HCEC 1CT (cell line): ENCODE measurements around the gene RBM12.
"Not testable (repeated sequence)": the region's sequence is repeated elsewhere in the genome, so short reads cannot be mapped to it uniquely, and the experiment has no call there.

Source experiments
- DNase-seq: peaks from one replicate; pipeline ENCODE4 v3.0.0-alpha.2; 2017

The RBM12 gene, protein sequence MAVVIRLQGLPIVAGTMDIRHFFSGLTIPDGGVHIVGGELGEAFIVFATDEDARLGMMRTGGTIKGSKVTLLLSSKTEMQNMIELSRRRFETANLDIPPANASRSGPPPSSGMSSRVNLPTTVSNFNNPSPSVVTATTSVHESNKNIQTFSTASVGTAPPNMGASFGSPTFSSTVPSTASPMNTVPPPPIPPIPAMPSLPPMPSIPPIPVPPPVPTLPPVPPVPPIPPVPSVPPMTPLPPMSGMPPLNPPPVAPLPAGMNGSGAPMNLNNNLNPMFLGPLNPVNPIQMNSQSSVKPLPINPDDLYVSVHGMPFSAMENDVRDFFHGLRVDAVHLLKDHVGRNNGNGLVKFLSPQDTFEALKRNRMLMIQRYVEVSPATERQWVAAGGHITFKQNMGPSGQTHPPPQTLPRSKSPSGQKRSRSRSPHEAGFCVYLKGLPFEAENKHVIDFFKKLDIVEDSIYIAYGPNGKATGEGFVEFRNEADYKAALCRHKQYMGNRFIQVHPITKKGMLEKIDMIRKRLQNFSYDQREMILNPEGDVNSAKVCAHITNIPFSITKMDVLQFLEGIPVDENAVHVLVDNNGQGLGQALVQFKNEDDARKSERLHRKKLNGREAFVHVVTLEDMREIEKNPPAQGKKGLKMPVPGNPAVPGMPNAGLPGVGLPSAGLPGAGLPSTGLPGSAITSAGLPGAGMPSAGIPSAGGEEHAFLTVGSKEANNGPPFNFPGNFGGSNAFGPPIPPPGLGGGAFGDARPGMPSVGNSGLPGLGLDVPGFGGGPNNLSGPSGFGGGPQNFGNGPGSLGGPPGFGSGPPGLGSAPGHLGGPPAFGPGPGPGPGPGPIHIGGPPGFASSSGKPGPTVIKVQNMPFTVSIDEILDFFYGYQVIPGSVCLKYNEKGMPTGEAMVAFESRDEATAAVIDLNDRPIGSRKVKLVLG

DNA sequence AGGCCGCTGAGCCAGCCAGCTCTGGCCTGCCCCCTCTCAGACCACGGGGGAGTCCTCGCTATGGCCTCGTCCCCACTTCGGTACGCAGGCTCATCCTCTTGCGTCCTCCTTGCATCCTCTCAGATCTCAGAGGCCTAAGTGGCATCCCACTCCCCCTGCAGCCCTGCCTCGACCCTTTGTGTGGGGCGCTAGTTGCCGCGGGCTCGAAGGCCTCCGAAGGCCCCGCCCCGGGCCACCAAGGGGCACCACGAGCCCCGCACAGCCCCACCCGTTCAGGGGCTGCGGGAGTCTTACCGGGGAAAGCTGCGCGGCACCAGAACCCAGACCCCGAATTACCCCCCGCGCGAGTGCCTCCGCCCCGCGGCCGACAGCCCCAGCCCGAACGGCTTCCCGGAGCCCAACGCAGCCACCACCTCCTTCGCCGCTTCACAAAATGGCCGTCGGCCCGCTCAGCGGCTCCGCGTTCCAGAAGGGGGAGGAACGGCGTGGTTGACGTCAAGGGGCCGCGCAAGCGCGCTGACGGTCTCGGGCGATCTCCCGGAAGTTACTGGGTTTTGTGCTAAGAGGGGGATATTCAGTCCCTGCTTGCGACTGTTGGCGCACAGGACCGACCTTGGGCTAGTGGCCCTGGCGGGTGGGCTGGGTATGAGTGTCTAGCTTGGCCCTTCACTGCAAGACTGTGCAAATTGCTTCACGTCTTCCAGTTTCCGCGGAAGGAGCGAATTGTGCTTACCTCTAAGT lies at the start of gene RBM12, which contains the start of gene CPNE1:
Gene RBM12 (minus strand): TSS at position 435 of the 741 bp plus-strand sequence. CDS start 9,578 bp downstream, outside the sequence.
Gene CPNE1 (minus strand): TSS at position 435 of the 741 bp plus-strand sequence. CDS start 31,977 bp downstream, outside the sequence.
- DNase-seq: peak; percentile 93

DNA sequence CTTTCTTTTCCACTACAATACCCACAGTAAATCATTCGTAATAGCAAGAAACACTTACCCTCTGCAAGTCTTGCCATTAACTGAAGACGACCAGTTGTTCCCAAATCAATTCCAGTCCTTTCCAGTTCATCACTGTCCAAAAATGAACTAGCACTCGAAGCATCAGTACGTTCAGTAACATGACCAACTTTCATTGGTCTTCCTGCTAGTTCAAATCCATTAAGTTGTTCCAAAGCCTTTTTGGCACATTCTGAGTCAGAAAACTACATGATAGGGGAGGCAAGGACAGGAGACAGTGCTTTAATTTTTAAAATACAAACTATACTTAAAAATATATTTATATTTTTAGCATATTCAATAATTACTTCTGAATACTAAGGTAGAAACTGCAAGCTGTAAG lies 49.4 kb upstream of the RBM12 start:
- no peak for DNase-seq

GRCh38 chr20:35713120-35713519 lies 48.4 kb upstream of the RBM12 start:
- DNase-seq: not testable (repeated sequence)

- DNase-seq: no peak
Observed at GRCh38 chr20:35711588-35712209, 47.0 kb upstream of the RBM12 start.

- DNase-seq: no peak
Observed at GRCh38 chr20:35710884-35711587, 46.3 kb upstream of the RBM12 start.

GRCh38 chr20:35710039-35710438 lies 45.3 kb upstream of the RBM12 start:
- no peak for DNase-seq

GRCh38 chr20:35709259-35709658 lies 44.6 kb upstream of the RBM12 start:
- DNase-seq: no peak

DNA sequence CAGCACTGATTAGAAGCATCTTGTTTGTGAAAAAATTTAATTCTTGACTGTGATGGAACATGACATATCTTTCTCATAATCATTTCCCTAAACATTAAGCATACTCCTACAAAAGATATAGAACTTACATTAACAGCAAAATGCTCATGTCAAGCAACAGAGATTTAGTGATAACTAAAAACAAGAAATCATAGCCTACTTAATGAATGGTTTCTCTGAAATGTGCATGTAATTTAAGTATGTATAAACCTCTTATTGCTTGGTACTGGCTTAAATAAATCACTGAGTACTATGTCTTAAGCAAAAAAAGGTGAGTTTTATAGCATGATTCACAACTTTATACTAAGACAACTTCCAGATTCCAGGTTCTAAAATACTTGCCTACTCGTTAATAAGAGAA lies 43.8 kb upstream of the RBM12 start:
- no peak for DNase-seq

DNA sequence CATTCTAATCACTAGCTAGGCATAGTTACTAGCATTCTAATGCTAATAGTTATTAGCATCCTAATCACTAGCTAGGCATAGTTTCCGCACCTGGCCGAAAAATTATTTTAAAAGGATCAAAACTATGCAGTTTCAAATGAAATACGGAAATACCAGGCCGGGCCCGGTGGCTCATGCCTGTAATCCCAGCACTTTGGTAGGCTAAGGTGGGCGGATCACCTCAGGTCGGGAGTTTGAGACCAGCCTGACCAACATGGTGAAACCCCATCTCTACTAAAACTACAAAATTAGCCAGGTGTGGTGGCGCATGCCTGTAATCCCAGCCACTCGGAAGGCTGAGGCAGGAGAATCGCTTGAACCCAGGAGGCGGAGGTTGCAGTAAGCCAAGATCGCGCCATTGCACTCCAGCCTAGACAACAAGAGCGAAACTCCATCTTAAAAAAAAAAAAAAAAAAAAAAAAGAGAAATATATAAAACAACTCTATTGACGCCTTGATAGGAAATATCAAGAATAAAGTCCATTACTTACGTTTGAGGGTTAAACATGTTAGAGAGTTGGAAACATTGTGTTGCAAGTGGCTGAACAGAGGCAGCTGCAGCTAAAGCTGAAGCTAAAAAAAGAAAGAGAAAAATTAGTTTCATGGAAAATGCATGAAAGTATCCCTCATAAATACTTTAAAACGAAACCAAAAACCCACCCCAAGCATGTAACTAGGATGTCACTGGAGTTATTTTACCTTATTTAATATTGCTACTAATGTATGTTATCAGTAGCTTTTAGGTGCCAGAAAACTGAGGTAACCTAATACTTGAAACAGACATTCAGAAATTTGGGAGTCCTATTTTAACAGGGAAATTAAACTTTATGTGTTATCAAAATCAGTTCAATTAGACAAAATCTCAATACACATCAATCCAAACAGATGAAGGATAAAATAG lies 42.2 kb upstream of the RBM12 start:
- not testable (repeated sequence) for DNase-seq

DNA sequence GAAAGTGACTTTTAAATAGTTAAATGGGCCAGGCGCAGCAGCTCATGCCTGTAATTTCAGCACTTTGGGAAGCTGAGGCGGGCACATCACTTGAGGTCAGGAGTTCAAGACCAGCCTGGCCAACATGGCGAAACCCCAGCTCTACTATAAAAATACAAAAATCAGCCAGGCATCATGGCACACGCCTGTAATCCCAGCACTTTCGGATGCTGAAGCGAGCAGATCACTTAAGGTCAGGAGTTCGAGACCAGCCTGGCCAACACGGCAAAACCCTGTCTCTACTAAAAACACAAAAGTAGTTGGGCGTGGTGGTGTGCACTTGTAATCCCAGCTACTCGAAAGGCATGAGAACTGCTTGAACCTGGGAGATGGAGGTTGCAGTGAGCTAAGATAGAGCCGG lies 41.2 kb upstream of the RBM12 start:
- not testable (repeated sequence) for DNase-seq

DNA sequence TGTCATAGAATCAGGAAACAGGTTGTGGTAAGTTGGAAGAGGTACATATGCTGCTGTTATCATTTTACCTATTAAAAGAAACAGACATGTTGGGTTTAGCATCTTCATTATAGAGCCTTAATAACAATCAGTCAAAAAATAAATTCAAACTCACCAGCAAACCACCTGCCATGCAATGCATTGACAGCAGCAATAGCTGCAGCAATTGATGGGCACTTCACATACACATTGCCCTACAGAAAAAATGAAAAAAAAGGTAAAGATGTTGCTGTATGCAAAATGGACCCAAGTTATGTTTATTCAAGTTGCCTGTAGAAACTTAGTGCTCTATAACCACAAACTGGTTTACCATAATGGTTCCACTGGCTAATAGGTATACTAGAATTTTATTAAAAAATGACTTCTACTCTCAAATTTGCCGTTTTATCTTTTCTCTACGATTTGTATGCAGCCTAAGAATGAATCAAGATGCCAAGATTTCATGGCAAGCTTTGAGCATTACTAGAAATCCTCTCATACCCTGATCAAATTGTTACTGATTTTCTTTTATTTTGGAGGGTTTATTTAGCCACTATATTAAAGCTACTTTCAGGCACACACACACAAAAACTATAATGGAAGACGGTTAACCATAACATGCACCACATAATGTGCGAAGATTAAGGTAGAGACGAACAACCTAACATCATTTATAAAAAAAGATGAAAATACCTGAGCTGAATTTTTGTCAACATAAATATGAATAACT lies 40.0 kb upstream of the RBM12 start:
- no peak for DNase-seq

- no peak for DNase-seq
Observed at GRCh38 chr20:35702824-35703695, 38.4 kb upstream of the RBM12 start.

- peak; percentile 40 for DNase-seq
Observed at GRCh38 chr20:35702051-35702823, 37.5 kb upstream of the RBM12 start.

- no peak for DNase-seq
Observed at GRCh38 chr20:35700625-35701148, 36.0 kb upstream of the RBM12 start.

GRCh38 chr20:35699957-35700624 lies 35.4 kb upstream of the RBM12 start:
- no peak for DNase-seq

DNA sequence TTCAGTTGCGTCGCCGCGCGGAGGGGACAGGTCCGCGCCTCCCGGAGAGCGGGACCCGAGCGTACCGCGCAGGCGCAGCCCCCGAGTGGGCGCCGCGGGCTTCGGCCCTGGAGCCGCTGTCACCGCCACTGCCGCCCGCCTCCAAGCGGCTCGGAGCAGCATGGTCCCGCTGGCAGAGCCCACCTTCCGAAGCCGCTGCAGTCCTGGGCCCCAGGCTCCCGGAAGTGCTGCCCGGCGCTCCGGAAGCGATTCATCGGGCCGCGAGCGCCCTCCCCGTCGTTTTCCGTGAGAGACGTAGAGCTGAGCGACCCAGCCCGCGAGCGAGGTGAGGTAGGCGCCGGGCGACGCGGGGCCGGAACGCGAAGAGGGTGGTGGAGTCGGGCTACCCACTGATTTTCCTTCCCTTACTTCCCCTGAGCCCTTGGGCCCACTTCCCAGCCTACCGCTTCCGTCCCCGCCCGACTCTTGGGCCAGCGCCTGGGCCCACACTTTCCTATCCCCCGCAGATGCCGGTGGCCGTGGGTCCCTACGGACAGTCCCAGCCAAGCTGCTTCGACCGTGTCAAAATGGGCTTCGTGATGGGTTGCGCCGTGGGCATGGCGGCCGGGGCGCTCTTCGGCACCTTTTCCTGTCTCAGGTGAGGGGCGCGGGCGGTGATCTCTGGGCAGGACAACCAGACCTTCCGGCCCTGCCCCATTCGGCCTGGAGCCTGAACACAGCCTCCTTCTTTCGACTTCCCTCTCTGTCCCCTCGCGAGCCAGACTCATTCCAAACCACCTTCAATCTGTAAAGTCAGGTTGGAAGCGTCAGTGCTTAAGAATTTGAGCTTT lies 34.6 kb upstream of the RBM12 start, which contains the start of the genes NFS1 and ROMO1:
Gene NFS1 (minus strand): TSS at position 226 of the 830 bp plus-strand sequence. CDS start 64 bp downstream, at position 162.
Gene ROMO1 (plus strand): TSS at position 279 of the 830 bp plus-strand sequence. CDS start 228 bp downstream, at position 507.
- peak; percentile 84 for DNase-seq
